SU-DHL-6 (cell line): ENCODE results near the gene CRYBG1.

Source experiments
- CTCF ChIP-seq: fragments of 200-600 bp; sonication (generic); IDR thresholded peaks from one replicate; pipeline ENCODE4 v1.5.1; 2017; ENCODE audit warnings: antibody characterized with exemption, mild to moderate bottlenecking, low read length, moderate library complexity; ENCODE audit not compliant: insufficient read depth, poor library complexity, severe bottlenecking
- EZH2phosphoT487 ChIP-seq: fragments of 200-600 bp; sonication (generic), shearing (Covaris generic); conservative IDR thresholded peaks from 2 replicates; pipeline ENCODE4 v1.6.1; 2018; ENCODE audit warnings: mild to moderate bottlenecking, antibody characterized with exemption, low read length, moderate library complexity, mixed read lengths

- no peak for TF ChIP-seq CTCF
- TF ChIP-seq EZH2phosphoT487: no peak
These were observed 153.5 kb downstream of the CRYBG1 start for GRCh38 chr6:106513808-106514582.
